ENCODE data around the gene ZNF410. TPM values are rescaled to one million over a fixed set of nuclear protein-coding genes. Genes with fewer than 3 reads are reported as not detected.
"Not testable (repeated sequence)": the region's sequence is repeated elsewhere in the genome, so short reads cannot be mapped to it uniquely, and the experiment has no call there.

The ZNF410 gene
- total and polyA plus RNA-seq, 2 of the 8 experiments (the other 6 are each of a cell fraction or from before 2014, with no cell fraction given), result 11.2 to 18.9 TPM

DNA sequence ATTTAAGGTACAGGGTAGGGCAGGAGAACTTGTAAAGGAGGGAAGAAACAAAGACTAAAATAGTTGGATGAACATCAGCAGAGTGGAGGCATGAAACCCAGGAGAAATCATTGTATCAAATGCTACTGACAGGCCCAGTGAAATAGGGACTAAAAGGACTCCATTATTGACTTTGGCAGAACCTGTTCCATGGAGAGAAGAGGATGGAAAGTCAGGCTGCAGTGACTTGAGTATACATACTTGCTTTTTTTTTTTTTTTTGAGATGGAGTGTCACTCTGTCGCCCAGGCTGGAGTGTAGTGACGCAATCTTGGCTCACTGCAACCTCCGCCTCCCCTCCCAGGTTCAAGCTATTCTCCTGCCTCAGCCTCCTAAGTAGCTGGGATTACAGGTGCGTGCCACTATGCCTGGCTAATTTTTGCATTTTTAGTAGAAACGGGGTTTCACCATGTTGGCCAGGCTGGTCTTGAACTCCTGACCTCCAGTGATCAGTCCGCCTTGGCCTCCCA lies 7.6 kb downstream of the ZNF410 start:
- H3K9me3 ChIP-seq (ENCODE audit: insufficient read depth in 2 of 2, low read depth in 1 of 2, low read length in 1 of 2); H3K56ac ChIP-seq (replicated peaks; ENCODE audit: insufficient read length, low read depth, low read length); H3K18ac ChIP-seq (ENCODE audit: extremely low read depth, low read length); H3K27me3 ChIP-seq (replicated peaks in 1 of 4; ENCODE audit: control insufficient read depth in 3 of 4, extremely low read depth in 1 of 4, insufficient read depth in 3 of 4, low read length in 3 of 4); H3K23me2 ChIP-seq (ENCODE audit: low read depth, low read length); H2BK20ac ChIP-seq (ENCODE audit: low read length); FAIRE-seq; H4K91ac ChIP-seq (replicated peaks; ENCODE audit: insufficient read length, low read length); H3K4me2 ChIP-seq (ENCODE audit: insufficient read depth in 1 of 2, low read depth in 2 of 2, low read length in 2 of 2); H3K4me1 ChIP-seq (replicated peaks in 1 of 4; ENCODE audit: control insufficient read depth in 3 of 4, insufficient read depth in 4 of 4, low read length in 3 of 4); H3K4ac ChIP-seq (replicated peaks; ENCODE audit: insufficient read length, low read depth, low read length); H3K79me1 ChIP-seq (ENCODE audit: low read depth, low read length); H4K5ac ChIP-seq (ENCODE audit: insufficient read length, low read depth, low read length); H3K14ac ChIP-seq (ENCODE audit: insufficient read length); POLR2A ChIA-PET (ENCODE audit: partially characterized antibody); H2AFZ ChIP-seq (ENCODE audit: low read length); DNase-seq (ENCODE audit: low read depth in 1 of 2, low spot score in 2 of 2); H2BK5ac ChIP-seq (ENCODE audit: low read depth, low read length); H4K8ac ChIP-seq (ENCODE audit: extremely low read depth, insufficient read depth, low read length); H3K9ac ChIP-seq (replicated peaks in 1 of 4; ENCODE audit: extremely low read depth in 1 of 4, low read depth in 3 of 4, low read length in 3 of 4); H2AK5ac ChIP-seq (ENCODE audit: low read depth, low read length); H3K23ac ChIP-seq (ENCODE audit: insufficient read length); H3K4me3 ChIP-seq (ENCODE audit: extremely low read depth in 1 of 4, insufficient read depth in 2 of 4, low read depth in 3 of 4, low read length in 4 of 4); H2BK120ac ChIP-seq (replicated peaks; ENCODE audit: low read depth, low read length); H2BK15ac ChIP-seq (ENCODE audit: low read length); H3K27ac ChIP-seq (ENCODE audit: low read depth, low read length); H2BK12ac ChIP-seq (ENCODE audit: low read depth, low read length); H4K20me1 ChIP-seq (replicated peaks in 1 of 2; ENCODE audit: control insufficient read depth in 1 of 2, insufficient read depth in 2 of 2, low read length in 2 of 2): not testable (repeated sequence)
- CTCF ChIA-PET (ENCODE audit: partially characterized antibody), result interaction anchor here (0.9 kb wide), 1 partner anchor 11 kb away, joined by 3 read pairs; no protein-coding TSS in a partner anchor
- 82% methylated on average over 6 of the region's 6 CpGs; no CpG with 5 or more reads in 1 of the 2 experiments for WGBS, 2 experiments (ENCODE audit: extremely low coverage in 1 of 2, insufficient coverage in 1 of 2, insufficient read length in 1 of 2, insufficient replicate concordance in 2 of 2, low coverage in 1 of 2, low lambda C conversion rate in 2 of 2, missing lambda C conversion rate in 1 of 2)
- Histone ChIP-seq H3K36me3 (ENCODE audit: control insufficient read depth in 2 of 4, insufficient read depth in 4 of 4, low read length in 3 of 4) (peaks cover 2 to 44% (median 31%) of the 10 kb centered on the region in 4 experiments; a peak in 7 of 8 replicates), H3K79me2 (ENCODE audit: control insufficient read depth in 1 of 2, insufficient read depth in 2 of 2, low read length in 2 of 2) (peaks cover 0 to 21% of the 10 kb centered on the region in 2 experiments; a peak in 2 of 4 replicates)

All from H1 (cell line).